NCI-H1694 treated with DMSO at 0.1 percent for 48 hours (cell line): ENCODE measurements around the gene FHIT.
"Not testable (repeated sequence)": the region's sequence is repeated elsewhere in the genome, so short reads cannot be mapped to it uniquely, and the experiment has no call there.

Experiments
- DNase-seq: peaks from one replicate; lab custom pipeline; 2025; lab: John Stamatoyannopoulos, UW

The FHIT gene

DNA sequence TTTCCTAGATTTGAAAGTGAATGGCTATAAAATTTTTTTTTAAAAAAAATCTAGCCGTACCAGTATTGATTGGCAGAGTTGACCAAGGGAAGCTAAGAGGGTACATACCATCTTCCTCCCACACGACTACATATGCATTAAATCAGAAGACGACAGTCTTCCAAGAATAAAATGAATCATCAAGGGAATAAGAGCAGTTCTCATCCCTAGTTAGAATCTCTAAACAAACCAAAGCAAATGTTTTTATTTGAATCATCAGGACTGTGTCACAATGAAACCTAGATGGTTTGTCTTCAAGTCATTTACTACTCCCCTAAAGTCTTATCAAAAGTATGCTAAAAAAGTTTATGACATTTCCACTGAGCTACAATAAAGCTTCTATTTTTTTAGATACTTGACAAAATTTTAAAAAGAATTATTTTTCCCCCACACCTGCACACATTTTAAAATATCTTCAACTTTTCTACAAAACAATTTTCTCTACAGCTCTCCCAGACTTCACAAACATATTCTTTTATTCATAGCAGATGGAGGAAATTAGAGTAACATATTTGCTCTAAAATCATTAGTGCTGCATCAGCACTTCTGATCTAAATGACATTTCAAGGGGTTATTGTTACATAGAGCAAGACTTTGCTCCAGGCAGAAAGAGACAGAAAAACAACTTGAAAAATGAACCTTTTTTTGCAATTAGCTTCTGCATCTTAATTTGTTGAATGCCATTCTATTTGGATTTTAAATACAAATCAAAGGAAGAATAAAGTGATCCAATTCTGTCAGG is 547.1 kb downstream of the FHIT start:
- DNase-seq: peak; percentile 27

DNA sequence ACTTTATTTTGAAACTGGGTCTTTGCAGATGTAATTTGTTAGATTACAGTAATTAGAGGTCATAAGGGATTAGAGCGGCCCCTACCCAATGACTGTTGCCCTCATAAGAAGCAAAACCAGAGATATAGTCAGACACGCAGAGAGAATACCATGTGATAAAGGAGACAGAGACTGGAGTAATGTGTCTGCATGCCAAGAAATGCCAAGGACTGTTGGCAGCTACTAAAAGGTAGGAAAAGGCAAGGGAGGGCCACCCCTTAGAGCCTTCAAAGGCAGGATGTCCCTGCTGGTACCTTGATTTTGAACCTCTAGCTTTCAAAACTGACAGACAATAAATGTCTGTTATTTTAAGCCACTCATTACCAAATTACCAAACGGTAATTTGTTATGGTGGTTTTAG is 548.2 kb downstream of the FHIT start:
- DNase-seq: no peak

DNA sequence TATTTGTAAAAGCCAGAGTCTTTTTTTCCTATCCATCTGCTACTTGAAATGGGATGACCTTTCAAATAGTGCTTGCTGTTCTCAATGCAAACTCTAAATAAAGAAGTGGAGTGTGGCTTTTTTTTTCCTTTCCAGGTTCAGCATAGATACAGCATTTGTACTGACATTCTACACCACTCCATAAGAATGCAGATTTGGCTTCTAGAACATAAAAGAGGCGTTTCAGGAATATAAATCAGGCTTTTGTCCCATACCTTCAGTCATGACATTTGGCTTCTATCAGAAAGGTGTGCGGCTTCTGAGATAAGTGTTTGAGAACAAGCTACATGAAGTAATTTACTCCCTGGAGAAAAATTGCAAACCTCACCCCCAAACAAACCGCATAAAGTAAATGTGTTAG is 553.1 kb downstream of the FHIT start:
- no peak for DNase-seq

DNA sequence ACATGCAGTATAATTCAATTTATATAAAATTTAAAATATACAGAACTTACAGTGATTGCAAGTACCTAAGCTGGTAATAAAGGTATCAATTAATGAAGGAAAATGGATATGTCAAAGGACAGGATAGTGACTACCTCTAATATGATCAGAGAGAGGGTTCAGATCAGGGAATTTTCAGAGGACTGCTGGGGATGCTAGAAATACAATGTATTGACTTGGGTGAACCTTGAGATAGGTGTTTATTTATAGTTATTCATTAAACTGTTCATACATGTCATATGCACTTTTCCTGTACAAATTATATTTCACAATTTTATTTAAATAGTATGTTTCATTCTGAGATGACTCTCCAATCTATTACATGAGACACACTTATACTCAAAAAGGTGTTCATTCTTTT is 554.1 kb downstream of the FHIT start:
- DNase-seq: no peak

DNA sequence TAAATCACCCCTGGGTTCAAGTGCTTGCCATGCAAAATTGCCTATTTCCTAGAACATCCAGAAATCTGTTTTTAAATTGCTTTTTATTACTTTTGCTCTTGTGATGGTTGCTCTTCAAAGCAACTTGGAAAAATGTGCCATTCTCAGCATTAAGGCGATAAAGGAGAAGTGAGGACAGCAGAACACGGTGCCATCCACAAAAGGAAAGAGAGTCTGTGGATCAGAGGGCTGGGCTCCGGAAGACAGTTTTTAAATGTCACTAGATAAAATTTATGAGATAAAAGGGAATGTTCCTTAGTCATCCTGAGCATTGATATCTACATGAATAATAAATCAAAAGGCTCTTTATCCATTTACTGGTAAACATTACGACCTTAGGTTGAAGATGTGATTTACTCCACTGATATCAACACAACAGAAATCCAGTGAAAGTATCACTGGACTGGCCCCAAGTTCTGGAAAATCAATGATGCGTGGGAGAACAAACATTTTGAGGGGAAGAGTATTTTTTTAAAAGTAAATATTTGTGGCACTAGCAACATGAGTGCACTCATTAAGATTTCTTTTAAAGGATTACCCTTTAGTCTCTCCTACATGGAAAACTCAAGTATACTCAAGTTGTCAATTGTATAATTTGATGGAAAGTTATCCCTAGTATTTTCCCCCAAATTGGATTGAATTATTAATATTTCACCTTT is 554.7 kb downstream of the FHIT start:
- DNase-seq: no peak

DNA sequence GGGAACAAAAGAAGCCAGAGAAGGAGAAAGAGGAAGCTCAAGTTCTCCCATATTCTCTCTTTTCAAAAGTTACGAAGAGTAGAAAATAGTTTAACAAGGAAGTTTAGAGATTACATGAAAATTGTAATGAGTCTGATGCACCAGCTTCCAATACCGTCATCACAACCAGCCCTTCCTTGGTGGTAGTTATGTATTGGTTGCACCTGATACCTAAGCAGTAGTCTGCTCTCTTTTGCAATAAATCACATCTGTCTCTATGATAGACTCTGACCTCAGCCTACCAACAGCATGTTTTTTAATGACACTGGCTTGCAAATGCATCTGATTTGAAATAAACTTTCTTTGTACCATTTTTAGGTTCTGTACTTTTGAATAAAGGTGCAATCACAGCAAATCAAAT is 575.8 kb downstream of the FHIT start:
- DNase-seq: no peak

DNA sequence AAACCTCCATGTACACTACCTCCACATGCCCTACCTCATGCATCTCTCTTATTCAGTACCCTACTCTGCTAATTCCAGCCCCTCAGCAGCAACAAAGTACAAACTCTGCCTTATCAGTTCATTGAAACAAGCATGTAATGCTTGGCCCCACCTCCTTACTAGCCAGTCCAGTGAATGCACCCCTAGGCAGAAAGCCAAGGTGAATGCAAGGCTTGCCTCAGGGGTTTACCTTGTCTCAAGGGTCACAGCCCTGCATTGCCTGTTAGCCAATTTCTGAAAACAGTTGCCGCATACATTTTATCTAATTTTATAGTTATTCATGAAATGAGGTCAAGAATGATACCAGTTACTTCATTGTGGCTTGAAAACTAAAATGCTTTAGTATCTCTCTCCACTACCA is 576.4 kb downstream of the FHIT start:
- no peak for DNase-seq

DNA sequence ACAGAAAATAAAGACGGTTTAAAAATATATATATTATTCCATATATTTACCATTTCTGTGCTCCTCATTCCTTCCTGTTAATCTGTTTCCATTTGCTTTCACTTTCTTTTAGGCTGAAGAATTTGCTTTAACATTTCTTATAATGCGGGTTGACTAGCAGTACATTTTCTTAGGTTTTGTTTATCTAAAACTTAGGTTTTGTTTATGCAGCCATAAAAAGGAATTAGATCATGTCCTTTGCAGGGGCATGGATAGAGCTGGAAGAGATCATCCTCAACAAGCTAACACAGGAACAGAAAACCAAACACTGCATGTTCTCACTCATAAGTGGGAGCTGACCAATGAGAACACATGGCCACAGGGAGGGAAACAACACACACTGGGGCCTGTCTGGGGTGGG is 578.1 kb downstream of the FHIT start:
- DNase-seq: no peak

DNA sequence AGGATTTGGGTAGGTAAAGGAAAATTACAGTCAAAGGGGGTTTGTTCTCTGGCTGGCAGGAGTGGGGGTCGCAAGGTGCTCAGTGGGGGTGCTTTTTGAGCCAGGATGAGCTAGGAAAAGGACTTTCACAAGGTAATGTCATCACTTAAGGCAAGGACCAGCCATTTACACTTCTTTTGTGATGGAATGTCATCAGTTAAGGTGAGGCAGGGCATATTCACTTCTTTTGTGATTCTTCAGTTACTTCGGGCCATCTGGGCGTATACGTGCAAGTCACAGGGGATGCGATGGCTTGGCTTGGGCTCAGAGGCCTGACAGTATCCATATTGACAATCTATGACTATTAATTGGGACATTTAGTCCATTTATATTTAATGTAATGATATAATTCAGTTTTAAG is 578.9 kb downstream of the FHIT start:
- DNase-seq: not testable (repeated sequence)

DNA sequence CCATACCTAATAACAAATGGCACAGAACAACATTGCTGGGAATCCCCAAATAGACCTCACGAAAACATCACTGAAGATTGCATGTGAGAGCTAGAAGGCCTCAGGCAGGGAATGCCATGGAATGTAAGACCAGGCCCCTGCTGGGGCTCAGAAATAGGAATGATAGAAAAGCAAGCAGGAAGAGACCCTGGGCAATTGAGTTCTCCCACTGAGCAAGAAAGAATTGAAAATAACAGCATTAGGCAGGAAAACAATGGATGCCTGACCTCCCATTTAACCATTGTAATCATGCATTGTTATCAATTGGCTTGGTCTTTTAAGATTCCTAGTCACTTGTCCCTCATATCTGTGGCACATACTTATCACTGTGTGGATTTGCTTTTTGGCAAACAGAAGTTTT is 581.6 kb downstream of the FHIT start:
- DNase-seq: no peak

DNA sequence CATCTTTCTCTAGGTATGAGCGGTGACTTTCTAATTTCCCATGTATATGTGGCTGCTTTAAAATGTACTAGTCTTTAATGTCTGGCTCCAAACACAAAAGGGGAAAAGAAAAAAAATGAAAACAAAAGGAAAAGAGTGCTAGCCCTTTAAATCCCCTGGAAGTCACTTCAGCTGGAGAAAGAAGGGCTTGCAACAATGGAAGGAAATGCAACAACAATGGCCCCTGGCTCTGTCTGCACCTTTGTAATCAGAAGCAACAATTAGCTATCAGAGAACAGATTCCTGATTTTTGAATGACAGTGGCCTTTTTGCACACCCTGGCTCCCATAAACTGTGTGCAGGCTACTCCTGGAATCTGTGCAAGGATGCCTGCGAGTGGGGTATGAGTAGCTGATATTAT is 591.2 kb downstream of the FHIT start:
- DNase-seq: no peak

DNA sequence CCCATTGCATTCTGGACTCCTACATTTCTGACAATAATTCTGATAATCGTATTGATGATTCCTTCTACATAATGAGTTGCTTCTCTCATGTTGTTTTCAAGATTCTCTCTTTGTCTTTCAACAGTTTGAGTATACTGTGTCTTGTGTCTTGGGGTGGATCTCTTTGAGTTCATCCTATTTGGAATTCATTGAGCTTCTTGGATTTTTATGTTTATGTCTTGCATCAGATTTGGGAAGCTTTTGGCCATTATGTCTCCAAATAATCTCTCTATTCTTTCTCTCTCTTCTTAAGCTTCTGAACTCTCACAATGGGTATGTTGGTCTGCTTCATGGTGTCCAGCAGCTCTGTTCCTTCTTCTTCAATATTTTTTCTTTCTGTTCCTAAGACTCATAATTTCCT is 592.2 kb downstream of the FHIT start:
- DNase-seq: no peak

DNA sequence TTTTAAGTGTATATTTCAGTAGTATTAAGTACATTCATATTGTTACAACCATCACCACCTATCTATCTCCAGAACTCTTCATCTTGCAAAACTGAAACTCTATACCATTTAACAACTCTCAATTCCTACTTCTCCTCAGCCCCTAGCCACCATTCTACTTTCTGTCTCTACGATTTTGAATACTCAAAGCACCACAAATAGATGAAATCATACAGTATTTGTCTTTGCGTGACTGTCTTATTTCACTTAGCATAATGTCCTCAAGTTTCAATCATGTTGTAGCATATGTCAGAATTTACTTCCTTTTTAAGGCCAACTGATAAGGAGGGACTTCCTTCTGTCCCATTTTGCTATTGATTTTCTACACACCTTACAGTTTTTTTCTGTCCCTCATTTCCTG is 593.3 kb downstream of the FHIT start:
- DNase-seq: no peak

DNA sequence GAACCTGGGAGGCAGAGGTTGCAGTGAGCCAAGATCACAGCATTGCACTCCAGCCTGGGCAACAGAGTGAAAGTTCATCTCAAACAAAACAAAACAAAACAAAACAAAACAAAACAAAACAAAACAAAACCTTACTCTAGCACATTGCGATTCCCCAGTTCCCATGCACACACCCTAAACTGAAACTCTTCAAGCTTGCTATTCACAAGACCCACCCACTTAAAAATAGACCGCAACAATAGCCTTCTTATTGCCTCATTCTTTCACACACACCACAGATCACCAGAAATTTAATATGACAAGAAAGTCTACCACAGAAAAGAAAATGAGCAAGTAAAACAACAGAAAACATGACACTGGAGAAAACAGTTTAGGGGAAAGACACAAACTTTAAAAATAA is 598.4 kb downstream of the FHIT start:
- no peak for DNase-seq

DNA sequence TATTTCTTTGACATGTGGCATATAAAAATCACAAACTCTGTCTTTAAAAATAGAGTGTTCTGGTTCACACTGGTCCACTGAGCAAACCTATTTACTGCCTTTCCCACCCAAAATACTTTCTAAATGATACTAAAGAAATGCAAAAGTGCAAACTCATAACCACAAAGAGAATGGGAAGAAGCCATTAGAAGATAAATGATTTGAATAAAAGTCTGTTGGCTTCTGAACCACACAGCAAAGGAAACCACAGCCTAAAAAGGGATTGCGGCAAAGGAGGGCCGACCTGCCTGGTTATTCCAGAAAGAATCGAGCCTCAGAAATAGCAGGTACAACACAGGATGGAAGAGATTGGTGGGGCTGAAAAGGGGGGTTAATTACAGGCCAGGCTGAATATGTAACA is 599.5 kb downstream of the FHIT start:
- DNase-seq: no peak

DNA sequence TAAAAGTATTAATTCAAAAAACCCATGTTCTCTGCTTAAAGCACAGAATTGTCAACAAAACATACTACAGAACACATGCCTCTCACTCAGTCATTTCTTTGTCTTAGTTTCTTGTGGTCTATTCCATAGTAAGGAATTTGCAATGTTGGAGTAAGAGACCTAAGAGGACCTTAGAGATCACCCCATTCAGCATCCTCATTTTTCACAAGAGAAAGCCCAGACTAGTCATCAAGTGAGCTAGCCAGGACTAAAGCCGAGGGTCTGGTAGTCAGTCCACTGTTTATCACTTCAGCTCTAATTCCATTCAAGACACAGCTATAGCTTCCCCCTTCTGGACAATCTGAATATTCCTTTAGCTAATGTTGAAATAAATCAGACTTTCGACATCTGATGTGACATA is 601.1 kb downstream of the FHIT start:
- no peak for DNase-seq

DNA sequence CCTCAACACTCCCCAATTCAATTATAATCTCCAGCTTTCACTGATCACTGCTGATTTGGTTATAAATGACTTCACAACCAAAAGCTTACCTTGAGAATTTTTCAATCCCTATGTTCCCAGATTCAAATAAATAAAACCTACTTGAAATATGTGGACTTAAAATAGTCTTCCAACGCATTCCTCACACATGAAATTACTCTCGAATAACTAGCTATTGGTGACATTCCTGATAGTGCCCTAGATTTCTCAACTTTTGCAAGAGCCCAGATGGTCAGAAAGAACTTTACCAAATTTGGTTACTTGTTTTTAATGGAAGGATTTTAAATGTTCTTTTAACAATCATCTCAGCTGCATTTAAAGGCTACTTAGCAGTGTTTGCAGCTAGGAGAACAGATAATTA is 605.5 kb downstream of the FHIT start:
- DNase-seq: no peak

DNA sequence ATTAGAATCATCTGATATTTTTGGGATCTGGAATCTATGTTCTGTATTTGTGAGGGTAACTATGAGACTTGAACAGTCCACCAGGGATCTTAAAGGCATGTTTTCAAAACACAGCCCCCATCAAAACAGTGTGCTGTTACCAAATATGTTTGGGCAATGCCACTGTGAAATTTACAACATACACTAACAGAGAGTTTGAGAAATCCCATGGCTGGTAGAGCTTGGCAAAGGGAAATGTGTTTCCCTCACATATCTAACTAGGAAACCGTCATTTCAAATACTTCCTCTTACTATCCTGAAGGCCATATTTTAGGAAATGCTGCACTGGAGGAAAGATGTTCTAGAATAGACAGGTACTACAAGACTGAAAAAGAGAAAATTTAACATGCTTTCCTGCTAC is 607.4 kb downstream of the FHIT start:
- DNase-seq: no peak

DNA sequence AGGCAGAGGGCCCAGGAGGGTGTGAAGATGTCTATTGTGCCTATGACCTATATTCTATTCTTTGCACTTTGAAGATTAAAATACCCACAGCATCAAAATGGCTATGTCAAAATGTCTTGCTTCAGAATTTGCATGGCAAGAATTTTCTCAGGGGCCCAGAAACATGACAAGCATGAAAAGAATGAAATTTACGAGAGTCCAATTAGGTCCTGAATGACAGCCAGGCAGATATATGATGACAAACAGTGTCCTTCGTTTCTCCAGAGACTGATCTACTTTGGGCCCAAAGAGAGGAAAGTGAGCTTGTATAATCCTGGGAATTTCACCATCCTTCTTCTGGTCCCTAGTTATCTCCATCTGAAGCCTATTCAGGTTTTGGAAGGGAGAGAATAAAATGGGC is 609.9 kb downstream of the FHIT start:
- no peak for DNase-seq

DNA sequence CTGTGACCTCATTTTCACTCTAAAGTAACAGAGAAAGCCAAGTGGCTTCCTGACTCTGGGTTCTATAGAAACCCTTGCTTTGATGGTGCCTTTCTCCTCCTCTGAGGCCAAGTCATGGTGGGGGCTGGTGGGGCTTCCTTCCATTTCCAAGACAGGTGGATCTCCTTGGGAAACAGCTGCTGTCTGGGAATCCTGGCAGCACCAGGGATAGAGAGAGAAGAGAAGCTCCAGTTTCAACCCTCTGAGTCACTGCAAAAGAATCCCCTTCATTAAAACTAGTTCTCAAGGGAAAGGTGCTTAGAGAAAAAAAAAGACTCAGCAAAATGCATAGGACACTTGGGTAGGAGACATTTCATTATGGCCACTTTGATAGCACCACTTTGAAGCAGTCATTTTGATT is 614.4 kb downstream of the FHIT start:
- DNase-seq: no peak

DNA sequence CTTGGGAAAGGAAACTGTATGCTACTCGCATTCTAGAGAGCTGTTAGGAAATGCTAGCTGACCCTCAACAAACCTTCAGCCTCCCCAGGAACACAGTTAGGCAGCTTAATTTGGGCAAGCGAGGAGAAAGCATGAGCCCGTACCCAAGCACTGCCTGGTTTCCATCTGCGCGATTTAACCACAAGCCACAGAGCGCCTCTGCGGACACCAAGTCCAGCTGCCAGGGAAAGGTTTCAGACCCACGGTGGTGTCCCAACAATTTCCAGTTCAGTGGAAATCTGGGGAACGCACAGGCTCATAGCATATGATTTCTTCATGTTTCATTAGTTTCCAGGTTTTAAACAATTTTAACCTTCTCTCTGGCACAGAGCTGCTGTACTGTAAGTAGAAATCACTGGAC is 617.6 kb downstream of the FHIT start:
- DNase-seq: peak; percentile 12

DNA sequence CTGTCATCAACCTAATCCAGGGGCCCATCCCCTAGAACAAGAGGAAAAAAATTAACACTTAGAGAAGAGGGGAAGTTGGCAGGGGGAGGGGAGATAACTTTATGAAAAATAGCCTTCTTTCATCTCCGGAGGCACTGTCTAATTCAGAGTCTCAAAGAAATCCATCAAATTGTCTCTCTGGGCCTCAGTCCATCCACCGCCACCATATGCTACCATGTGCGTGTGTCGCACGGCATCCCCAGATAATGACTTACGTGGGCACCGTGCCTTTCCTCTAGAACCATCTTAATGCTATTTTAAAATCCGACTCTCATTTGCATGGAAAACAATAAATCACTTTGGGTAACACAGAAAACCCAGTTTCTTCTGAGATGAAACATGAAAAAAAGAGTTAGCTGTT is 619.7 kb downstream of the FHIT start:
- no peak for DNase-seq

DNA sequence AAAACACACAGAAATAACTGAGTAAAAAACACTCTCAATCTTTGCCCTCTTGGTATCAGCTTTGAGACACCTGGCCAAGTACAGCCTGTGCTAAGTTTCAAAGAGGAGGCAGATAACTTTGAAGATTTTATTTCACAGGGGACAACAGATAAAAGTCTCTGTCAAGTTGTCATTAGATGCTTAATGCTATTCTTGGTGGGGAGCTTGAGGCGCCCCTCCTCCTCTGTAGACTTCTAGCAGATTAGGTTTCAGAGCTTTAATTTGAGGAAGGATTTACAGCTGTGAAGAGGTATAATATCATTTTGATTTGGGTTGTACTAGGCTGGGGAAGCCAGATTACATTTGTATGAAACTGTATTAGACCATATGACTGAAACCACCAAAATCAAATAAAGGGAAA is 620.3 kb downstream of the FHIT start:
- DNase-seq: no peak

DNA sequence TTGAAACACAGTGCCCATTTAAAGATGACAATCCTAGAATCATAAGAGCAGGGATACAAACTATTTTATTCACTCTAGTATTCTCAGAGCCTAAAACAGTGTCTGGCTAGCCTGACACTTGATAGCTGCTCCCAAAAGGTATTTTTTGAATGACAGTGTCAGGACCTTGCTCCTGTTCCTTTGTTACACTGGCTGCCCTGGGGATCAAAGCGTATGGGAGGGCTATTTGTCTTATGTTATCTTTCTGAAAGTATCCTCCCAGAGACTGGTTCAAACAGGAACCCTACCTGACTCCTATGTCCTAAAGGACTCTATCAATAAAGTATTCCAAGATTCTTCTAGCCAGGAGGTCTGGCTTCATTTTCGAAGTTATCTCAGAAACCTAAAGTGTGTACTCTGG is 621.4 kb downstream of the FHIT start:
- DNase-seq: no peak
